NCI-H128 (cell line): Measurements from ENCODE around the gene HOXA13.

Experiments used
- DNase-seq: peaks from one replicate; lab custom pipeline; 2025; ENCODE audit not compliant: unreplicated experiment; lab: John Stamatoyannopoulos, UW

HOXA13 gene

GRCh38 chr7:27171637-27172314 is 28.1 kb downstream of the HOXA13 start:
- no peak for DNase-seq

- no peak for DNase-seq
Measured at GRCh38 chr7:27171325-27171636, 28.6 kb downstream of the HOXA13 start.

- DNase-seq: no peak
Measured at GRCh38 chr7:27170426-27171324, 29.2 kb downstream of the HOXA13 start.

GRCh38 chr7:27169658-27170425 is 30.0 kb downstream of the HOXA13 start:
- DNase-seq: peak; percentile 57

GRCh38 chr7:27168265-27168947 is 31.5 kb downstream of the HOXA13 start:
- peak; percentile 49 for DNase-seq

- no peak for DNase-seq
Measured at GRCh38 chr7:27167916-27168264, 32.0 kb downstream of the HOXA13 start.

GRCh38 chr7:27166531-27167505 is 33.1 kb downstream of the HOXA13 start:
- no peak for DNase-seq

GRCh38 chr7:27165996-27166530 is 33.8 kb downstream of the HOXA13 start:
- DNase-seq: no peak

GRCh38 chr7:27165089-27165995 is 34.5 kb downstream of the HOXA13 start, which contains the start of gene HOXA9:
Gene HOXA9 (minus strand): TSS chr7:27165537. CDS start chr7:27165457, 80 bp downstream.
- DNase-seq: peak; percentile 85

GRCh38 chr7:27164367-27165088 is 35.4 kb downstream of the HOXA13 start:
- no peak for DNase-seq

- DNase-seq: no peak
Measured at GRCh38 chr7:27164045-27164366, 35.9 kb downstream of the HOXA13 start.

GRCh38 chr7:27163288-27164044 is 36.4 kb downstream of the HOXA13 start:
- no peak for DNase-seq

GRCh38 chr7:27162561-27163287 is 37.2 kb downstream of the HOXA13 start:
- no peak for DNase-seq

- no peak for DNase-seq
Measured at GRCh38 chr7:27161721-27162560, 38.0 kb downstream of the HOXA13 start.

GRCh38 chr7:27161214-27161720 is 38.6 kb downstream of the HOXA13 start:
- no peak for DNase-seq
